Hepatocyte (in vitro differentiated cells): Measurements from ENCODE around the gene ACER1. TPM values are rescaled to one million over a fixed set of nuclear protein-coding genes. Genes with fewer than 3 reads are reported as not detected.
"Not testable (repeated sequence)": the region's sequence is repeated elsewhere in the genome, so short reads cannot be mapped to it uniquely, and the experiment has no call there.

Source experiments
- DNase-seq: peaks from one replicate; pipeline ENCODE4 v3.0.0-alpha.2; 2016; ENCODE audit warnings: low spot score
- H2AFZ ChIP-seq: fragments of 200-600 bp; sonication (generic); 2 replicates; pipeline ENCODE4 v1.6.0; 2016; ENCODE audit warnings: antibody characterized with exemption, mild to moderate bottlenecking
- H3K27ac ChIP-seq: fragments of 200-600 bp; sonication (generic); 2 replicates; pipeline ENCODE4 v1.5.1; 2016; ENCODE audit warnings: mild to moderate bottlenecking
- H3K27me3 ChIP-seq: fragments of 200-600 bp; sonication (generic); 2 replicates; pipeline ENCODE4 v1.6.1; 2016
- H3K36me3 ChIP-seq: fragments of 200-600 bp; sonication (generic); replicated peaks from 2 replicates; pipeline ENCODE4 v1.5.1; 2016; ENCODE audit warnings: low read depth; ENCODE audit not compliant: insufficient read depth
- H3K4me1 ChIP-seq: fragments of 200-600 bp; sonication (generic); 2 replicates; pipeline ENCODE4 v1.5.1; 2016; ENCODE audit warnings: mild to moderate bottlenecking, moderate library complexity; ENCODE audit not compliant: insufficient read depth
- H3K4me2 ChIP-seq: fragments of 200-600 bp; sonication (generic); 2 replicates; pipeline ENCODE4 v1.6.0; 2016
- H3K4me3 ChIP-seq: fragments of 200-600 bp; sonication (generic); 2 replicates; pipeline ENCODE4 v1.5.1; 2016; ENCODE audit warnings: mild to moderate bottlenecking
- H3K79me2 ChIP-seq: fragments of 200-600 bp; sonication (generic); 2 replicates; pipeline ENCODE4 v1.6.0; 2017; ENCODE audit warnings: mild to moderate bottlenecking
- H3K9me2 ChIP-seq: fragments of 200-600 bp; sonication (generic); replicated peaks from 2 replicates; pipeline ENCODE4 v1.6.0; 2017; ENCODE audit warnings: mild to moderate bottlenecking; ENCODE audit not compliant: insufficient read depth
- H3K9me3 ChIP-seq: fragments of 200-600 bp; sonication (generic); 2 replicates; pipeline ENCODE4 v1.5.1; 2016; ENCODE audit warnings: low read depth, mild to moderate bottlenecking
- H4K20me1 ChIP-seq: fragments of 200-600 bp; sonication (generic); 2 replicates; pipeline ENCODE4 v1.6.0; 2016; ENCODE audit warnings: mild to moderate bottlenecking; ENCODE audit not compliant: insufficient read depth, poor library complexity, severe bottlenecking
- CTCF ChIP-seq: fragments of 200-600 bp; sonication (generic); IDR thresholded peaks from 2 replicates; pipeline ENCODE4 v1.5.1; 2016; ENCODE audit warnings: antibody characterized with exemption, mild to moderate bottlenecking; ENCODE audit not compliant: poor library complexity
- EZH2 ChIP-seq: fragments of 200-600 bp; sonication (generic); IDR thresholded peaks from 2 replicates; pipeline ENCODE4 v1.6.1; 2016; ENCODE audit warnings: antibody characterized with exemption, mild to moderate bottlenecking, borderline replicate concordance
- EZH2phosphoT487 ChIP-seq: fragments of 200-600 bp; sonication (generic); IDR thresholded peaks from one replicate; pipeline ENCODE4 v1.6.1; 2018; ENCODE audit warnings: antibody characterized with exemption, mild to moderate bottlenecking, low read depth, moderate library complexity; ENCODE audit not compliant: unreplicated experiment, severe bottlenecking
- WGBS: methylation state at CpG from one replicate; pipeline ENCODE4 v1.1.6; 2016; ENCODE audit warnings: low lambda C conversion rate; ENCODE audit errors: missing lambda C conversion rate; 5-methylcytosine and 5-hydroxymethylcytosine counted together
- polyA plus RNA-seq: library from polyadenylated mRNA; unstranded; fragments of >200 nt; fragmentation: Nextera tagmentation; extraction: Ambion mirVana; gene quantifications from 2 replicates; pipeline ENCODE4 v1.2.1, GENCODE V29; 2016
- total RNA-seq: library from RNA; depleted of rRNA; stranded (reverse); fragments of >200 nt; gene quantifications from 2 replicates; pipeline ENCODE4 v1.2.3, GENCODE V29; 2014

Gene ACER1
- total and polyA plus RNA-seq, 2 experiments from 2014 or later: not detected

DNA sequence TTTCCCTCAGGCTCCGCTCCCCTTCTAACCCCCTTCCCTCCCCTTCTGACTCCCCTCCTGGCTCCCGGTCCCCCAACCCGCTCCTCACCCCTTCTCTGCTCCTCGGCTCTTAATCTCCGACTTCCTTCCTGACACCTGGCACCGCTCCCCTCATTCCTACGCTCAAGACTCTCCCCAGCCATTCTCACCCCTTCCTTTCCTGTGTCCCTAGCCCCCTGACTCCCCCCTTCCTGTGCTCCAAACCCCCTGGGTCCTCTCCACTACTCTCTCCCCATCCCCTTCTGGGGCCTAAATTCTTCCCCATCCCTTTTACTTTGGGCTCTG, 28.6 kb upstream of the ACER1 start:
- WGBS: 0% methylated on average over 1 of the region's 7 CpGs
- no peak for TF ChIP-seq EZH2
- no peak for TF ChIP-seq EZH2phosphoT487
- peak overlapping the region; percentile 74 for H2AFZ ChIP-seq
- peak overlapping the region; percentile 60 for H3K27ac ChIP-seq
- H3K4me3 ChIP-seq: peak overlapping the region; percentile 75
- peaks cover 13% of the 10 kb centered on the region for H3K79me2 ChIP-seq
- H3K9me3 ChIP-seq: no peaks in the 10 kb centered on the region
- H3K27me3 ChIP-seq: no peaks in the 10 kb centered on the region
- no peaks in the 10 kb centered on the region for H3K36me3 ChIP-seq
- peaks cover 6% of the 10 kb centered on the region for H3K4me1 ChIP-seq
- H3K9me2 ChIP-seq: no peaks in the 10 kb centered on the region
- no peaks in the 10 kb centered on the region for H4K20me1 ChIP-seq
- no peak for DNase-seq
- H3K4me2 ChIP-seq: peak overlapping the region; percentile 92

DNA sequence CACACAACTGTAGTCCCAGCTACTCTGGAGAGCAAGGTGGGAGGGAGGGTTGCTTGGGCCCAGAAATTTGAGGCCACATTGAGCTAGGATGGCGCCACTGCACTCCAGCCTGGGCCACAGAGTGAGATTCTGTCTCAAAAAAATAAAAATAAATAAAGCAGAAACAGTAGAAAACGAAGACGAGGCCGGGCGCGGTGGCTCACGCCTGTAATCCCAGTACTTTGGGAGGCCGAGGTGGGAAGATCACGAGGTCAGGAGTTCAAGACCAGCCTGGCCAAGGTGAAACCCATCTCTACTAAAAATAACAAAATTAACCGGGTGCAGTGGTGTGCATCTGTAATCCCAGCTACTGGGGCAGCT, 27.4 kb upstream of the ACER1 start:
- H4K20me1 ChIP-seq, DNase-seq, H3K36me3 ChIP-seq, H2AFZ ChIP-seq, H3K27me3 ChIP-seq, H3K9me2 ChIP-seq, H3K9me3 ChIP-seq, H3K4me1 ChIP-seq, H3K4me3 ChIP-seq: not testable (repeated sequence)
- WGBS: 98% methylated on average over 10 of the region's 10 CpGs
- peak overlapping the region; percentile 48 for H3K4me2 ChIP-seq
- H3K27ac ChIP-seq: peak overlapping the region; percentile 49
- peaks cover 13% of the 10 kb centered on the region for H3K79me2 ChIP-seq

DNA sequence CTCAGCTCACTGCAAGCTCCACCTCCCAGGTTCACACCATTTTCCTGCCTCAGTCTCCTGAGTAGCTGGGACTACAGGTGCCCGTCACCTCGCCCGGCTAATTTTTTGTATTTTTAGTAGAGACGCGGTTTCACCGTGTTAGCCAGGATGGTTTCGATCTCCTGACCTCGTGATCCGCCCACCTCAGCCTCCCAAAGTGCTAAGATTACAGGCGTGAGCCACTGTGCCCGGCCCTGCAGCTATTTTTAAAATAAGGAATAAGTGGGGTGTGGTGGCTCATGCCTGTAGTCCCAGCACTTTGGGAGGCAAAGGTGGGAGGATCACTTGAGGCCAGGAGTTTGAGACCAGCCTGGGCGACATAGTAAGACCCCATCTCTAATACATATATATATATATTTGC, 27.0 kb upstream of the ACER1 start:
- not testable (repeated sequence) for H3K27me3 ChIP-seq, H3K4me2 ChIP-seq, H3K27ac ChIP-seq, H2AFZ ChIP-seq, H3K4me1 ChIP-seq, H3K9me3 ChIP-seq, H4K20me1 ChIP-seq, DNase-seq, H3K9me2 ChIP-seq, H3K4me3 ChIP-seq, H3K36me3 ChIP-seq
- WGBS: 98% methylated on average over 12 of the region's 12 CpGs
- peaks cover 13% of the 10 kb centered on the region for H3K79me2 ChIP-seq

GRCh38 chr19:6359568-6360341, 26.3 kb upstream of the ACER1 start:
- no peak overlapping the region for H3K4me2 ChIP-seq
- peaks cover 6% of the 10 kb centered on the region for H3K4me1 ChIP-seq
- no peak overlapping the region for H3K27ac ChIP-seq
- peaks cover 13% of the 10 kb centered on the region for H3K79me2 ChIP-seq
- DNase-seq: no peak
- H4K20me1 ChIP-seq: no peaks in the 10 kb centered on the region
- H3K27me3 ChIP-seq: no peaks in the 10 kb centered on the region
- TF ChIP-seq CTCF (no peak), EZH2phosphoT487 (no peak), EZH2 (no peak)
- H2AFZ ChIP-seq: no peak overlapping the region
- H3K36me3 ChIP-seq: no peaks in the 10 kb centered on the region
- H3K4me3 ChIP-seq: no peak overlapping the region
- H3K9me2 ChIP-seq: no peaks in the 10 kb centered on the region
- WGBS: 87% methylated on average over 5 of the region's 5 CpGs
- H3K9me3 ChIP-seq: no peaks in the 10 kb centered on the region

DNA sequence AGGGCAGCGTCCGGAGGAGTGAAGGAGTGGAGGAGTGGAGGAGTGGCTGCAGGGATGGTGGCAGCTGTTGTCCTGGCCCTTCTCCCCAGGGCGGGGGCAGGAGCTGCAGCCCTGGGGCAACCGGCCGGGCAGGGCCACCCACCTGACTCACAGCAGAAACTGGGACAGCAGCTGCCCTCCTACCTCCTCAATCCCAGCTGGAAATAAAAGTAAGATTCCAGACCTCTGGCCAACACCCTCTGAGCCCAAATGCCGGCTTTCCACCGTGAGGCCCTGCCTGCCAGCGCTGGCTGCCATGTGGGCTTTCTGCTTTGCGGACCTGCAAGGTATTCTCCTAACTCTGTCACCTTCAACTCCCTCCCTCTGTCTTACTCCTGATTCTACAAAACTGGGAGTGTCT, 24.6 kb upstream of the ACER1 start:
- Histone ChIP-seq H4K20me1 (no peaks in the 10 kb centered on the region), H3K4me1 (peaks cover 6% of the 10 kb centered on the region), H3K4me2 (no peak overlapping the region), H3K9me2 (no peaks in the 10 kb centered on the region), H2AFZ (no peak overlapping the region), H3K9me3 (no peaks in the 10 kb centered on the region), H3K79me2 (peaks cover 9% of the 10 kb centered on the region), H3K27ac (no peak overlapping the region), H3K27me3 (no peaks in the 10 kb centered on the region), H3K36me3 (no peaks in the 10 kb centered on the region), H3K4me3 (no peak overlapping the region)
- no peak for DNase-seq
- no peak for TF ChIP-seq CTCF
- TF ChIP-seq EZH2: no peak
- TF ChIP-seq EZH2phosphoT487: no peak
- 56% methylated on average over 9 of the region's 9 CpGs for WGBS
